HG02642 (cell line): ENCODE results near the gene PLXNA2.

ENCODE experiments used
- ATAC-seq: cut with Tn5 transposase; IDR thresholded peaks from one replicate; pipeline ENCODE4 v1.9.1; 2021; ENCODE audit warnings: mild to moderate bottlenecking; ENCODE audit not compliant: unreplicated experiment, poor library complexity

The PLXNA2 gene

DNA sequence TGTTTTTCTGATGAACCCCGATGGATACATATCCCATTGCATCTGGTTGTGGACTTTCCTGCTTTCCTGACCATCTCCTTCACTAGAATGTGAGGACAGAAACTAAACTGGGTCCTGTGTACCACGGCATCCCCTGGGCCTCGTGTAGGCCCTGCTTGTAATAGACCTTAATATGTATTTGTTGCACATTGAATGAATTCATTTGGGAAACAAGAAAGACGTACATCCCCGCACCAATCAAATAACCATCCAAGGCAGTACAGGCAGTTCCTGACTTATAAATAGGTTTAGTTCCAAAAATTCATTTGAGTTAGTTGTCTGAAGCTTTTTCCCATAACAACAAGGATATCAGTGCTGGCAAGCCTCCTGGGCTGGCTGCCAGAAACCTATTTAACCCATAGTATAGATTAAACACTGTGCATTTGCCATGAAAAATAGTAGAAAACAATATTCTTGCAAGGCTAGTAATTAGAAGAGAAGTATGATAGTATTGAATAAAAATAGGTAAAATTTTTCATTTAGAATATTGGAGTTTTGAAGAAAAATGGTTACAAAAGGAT, 251.4 kb downstream of the PLXNA2 start:
- no peak for ATAC-seq

- no peak for ATAC-seq
Measured at GRCh38 chr1:207991583-207992026, 252.6 kb downstream of the PLXNA2 start.

GRCh38 chr1:207990876-207991582, 253.2 kb downstream of the PLXNA2 start:
- ATAC-seq: no peak

DNA sequence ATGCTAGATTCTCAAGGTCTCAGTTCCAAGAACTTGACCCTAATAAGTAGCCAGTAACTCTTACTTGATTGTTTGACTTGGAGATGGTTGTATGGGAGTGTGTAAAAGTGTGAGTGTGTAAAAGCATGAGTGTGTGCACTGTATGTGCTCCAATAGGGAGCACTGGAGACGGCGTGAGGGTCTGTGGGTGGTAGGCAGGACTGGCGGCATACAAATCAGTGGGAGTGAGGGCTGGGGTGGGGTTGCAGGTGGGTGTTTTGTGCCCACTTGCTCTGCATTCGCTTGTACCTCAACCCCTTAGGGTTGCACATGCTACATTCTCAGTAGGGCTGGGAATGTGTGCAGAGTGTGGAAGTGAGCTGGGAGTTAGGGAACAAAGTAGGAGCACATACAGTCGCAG, 253.7 kb downstream of the PLXNA2 start:
- ATAC-seq: no peak

GRCh38 chr1:207988326-207989165, 255.6 kb downstream of the PLXNA2 start:
- no peak for ATAC-seq

DNA sequence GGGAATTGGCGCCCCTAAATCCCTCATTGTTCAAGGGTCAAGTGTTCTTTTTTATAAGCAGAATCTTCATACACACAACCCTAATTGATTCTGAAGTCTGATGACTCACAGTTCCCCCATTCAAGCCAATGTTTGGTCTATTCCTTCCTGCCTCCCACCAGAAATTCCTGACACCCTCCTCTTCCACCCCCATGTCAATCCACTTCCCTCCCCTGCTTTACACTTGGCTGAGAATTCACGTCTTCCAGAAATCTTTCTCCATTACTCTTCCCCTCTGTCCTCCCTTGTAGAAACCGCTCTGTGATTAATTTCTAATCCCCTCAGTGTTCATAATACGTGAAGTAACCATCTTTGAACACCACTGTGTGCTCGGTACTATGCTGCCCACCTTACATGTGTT, 257.0 kb downstream of the PLXNA2 start:
- ATAC-seq: no peak

GRCh38 chr1:207985996-207986395, 258.2 kb downstream of the PLXNA2 start:
- no peak for ATAC-seq

GRCh38 chr1:207984831-207985572, 259.2 kb downstream of the PLXNA2 start:
- no peak for ATAC-seq

GRCh38 chr1:207983044-207983635, 261.0 kb downstream of the PLXNA2 start:
- ATAC-seq: no peak

DNA sequence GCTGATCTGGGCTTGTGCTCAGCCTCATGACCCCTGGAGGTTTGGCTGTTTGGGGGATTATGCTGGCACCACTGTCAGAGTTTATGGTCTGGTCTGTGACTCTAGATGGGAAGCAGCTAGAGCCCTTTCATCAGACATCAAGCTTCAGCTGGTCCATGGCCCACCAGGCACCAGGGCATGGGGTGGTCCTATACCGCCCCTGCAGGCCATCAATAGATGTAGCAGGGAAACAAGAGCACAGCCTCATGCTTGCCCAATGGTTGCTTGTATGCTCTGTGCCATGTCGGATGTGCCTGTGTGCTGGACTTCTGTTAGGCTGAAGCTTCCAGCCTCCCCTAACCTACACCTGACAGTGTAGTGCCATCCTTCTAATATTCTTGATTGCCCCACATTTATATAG, 262.2 kb downstream of the PLXNA2 start:
- ATAC-seq: no peak

DNA sequence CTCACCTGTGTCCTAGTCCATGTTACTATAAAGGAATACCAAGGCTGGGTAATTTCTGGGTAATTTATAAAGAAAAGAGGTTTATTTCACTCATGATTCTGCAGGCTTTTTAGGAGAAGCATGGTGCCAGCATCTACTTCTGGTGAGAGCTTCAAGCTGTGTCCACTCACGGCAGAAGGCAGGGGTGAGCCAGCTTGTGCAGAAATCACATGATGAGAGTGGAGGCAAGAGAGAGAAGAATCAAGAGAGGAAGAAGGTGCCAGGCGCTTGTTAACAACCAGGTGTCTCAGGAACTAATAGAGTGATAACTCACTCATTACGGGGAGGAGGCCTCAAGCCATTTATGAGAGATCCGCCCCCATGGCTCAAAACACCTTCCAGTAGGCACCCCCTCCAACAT, 265.7 kb downstream of the PLXNA2 start:
- ATAC-seq: no peak

- ATAC-seq: no peak
Measured at GRCh38 chr1:207977876-207978275, 266.3 kb downstream of the PLXNA2 start.

DNA sequence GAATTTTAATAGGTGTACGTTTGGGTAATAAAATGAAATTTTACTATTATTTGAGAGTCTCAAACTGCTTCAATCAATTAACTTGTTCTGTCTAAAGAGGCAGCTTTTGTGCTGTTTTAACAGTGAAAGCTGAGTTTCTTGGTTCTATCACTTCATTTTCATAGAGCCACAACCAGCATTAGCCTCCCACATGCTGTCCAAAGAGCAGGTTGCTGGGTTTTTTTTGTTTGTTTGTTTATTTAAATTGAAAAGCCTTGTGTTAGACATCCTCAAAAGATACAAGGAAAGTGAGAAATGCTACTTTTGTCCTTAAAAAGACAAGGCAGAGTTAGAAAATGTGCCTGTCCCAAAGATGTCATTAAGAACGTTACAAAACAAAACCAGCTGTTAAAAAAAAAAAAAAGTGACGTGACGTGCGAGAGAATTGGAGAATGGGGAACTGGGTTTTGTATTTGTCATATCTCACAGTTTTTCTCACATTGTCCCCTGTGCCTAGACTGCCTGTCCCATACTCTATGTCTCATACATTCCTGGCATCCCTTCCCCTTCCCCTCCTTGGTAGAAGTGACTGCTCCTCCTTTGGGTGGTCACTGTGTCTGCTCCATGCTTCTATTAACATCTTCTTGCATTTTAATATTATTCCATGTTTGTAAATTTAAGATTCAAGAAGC, 270.2 kb downstream of the PLXNA2 start:
- no peak for ATAC-seq

DNA sequence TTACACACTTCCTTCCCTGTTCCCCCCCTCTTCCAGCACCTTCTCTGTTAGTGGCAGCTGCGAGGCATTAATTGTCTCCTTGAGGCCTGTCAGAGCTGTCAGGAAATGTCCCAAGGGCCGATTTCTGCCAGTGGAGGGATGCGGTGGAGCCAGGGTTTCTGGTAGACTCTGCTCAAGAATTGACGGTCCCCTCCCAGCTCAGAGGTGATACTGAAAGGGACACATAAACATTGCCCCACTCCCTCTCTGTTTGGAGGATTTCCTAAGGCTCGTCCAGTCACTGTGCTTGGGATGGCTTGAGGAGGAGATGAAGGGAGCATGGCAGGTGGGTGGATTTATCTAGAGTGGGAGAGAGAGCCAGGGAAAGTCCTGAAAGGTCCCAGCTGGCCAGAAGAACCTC, 271.8 kb downstream of the PLXNA2 start:
- no peak for ATAC-seq
